PC-9 (cell line): ENCODE results near the gene CCDC88C. TPM values are rescaled to one million over a fixed set of nuclear protein-coding genes. Genes with fewer than 3 reads are reported as not detected.

Experiments used
- BruUV-seq: library from RNA; stranded (reverse); fragments of 400-500 nt; replicated peaks from 2 replicates; lab custom pipeline; 2021; lab: Mats Ljungman, UMichigan
- CTCF ChIA-PET: fragments of 300-600 bp; sonication (Branson Sonifier 250); formaldehyde crosslinking; loops from one replicate; lab custom pipeline; 2022; ENCODE audit warnings: antibody characterized with exemption; lab: Charles Lee
- POLR2A ChIA-PET: fragments of 300-600 bp; sonication (Branson Sonifier 250); formaldehyde crosslinking; loops from one replicate; lab custom pipeline; 2022; ENCODE audit warnings: antibody characterized with exemption; ENCODE audit not compliant: unreplicated experiment; lab: Charles Lee
- DNase-seq, 2 experiments: peaks; one replicate each; pipeline versions ENCODE4 v3.0.0 to v3.0.0-alpha.2; 2015 to 2022; ENCODE audit warnings: mixed read lengths in 1 of 2
- H2AFZ ChIP-seq: fragments of 200-600 bp; sonication (generic); 2 replicates; pipeline ENCODE4 v1.8.1; 2017; ENCODE audit warnings: antibody characterized with exemption
- H3F3A ChIP-seq: fragments of 200-600 bp; sonication (generic); 2 replicates; pipeline ENCODE4 v1.8.1; 2017; ENCODE audit warnings: antibody characterized with exemption, mild to moderate bottlenecking, low read depth; ENCODE audit not compliant: insufficient read depth
- H3K27ac ChIP-seq: fragments of 200-600 bp; sonication (generic); 2 replicates; pipeline ENCODE4 v1.6.1; 2016; ENCODE audit warnings: mixed run types
- H3K27me3 ChIP-seq: fragments of 200-600 bp; sonication (generic); 2 replicates; pipeline ENCODE4 v1.6.1; 2016; ENCODE audit warnings: low read depth, mixed run types; ENCODE audit not compliant: insufficient read depth
- H3K36me3 ChIP-seq: fragments of 200-600 bp; sonication (generic); 2 replicates; pipeline ENCODE4 v1.6.1; 2016; ENCODE audit warnings: low read depth, mixed run types
- H3K4me1 ChIP-seq: fragments of 200-600 bp; sonication (generic); replicated peaks from 2 replicates; pipeline ENCODE4 v1.6.1; 2016; ENCODE audit warnings: mixed run types; ENCODE audit not compliant: insufficient read depth
- H3K4me2 ChIP-seq: fragments of 200-600 bp; sonication (generic); 2 replicates; pipeline ENCODE4 v1.6.1; 2017; ENCODE audit warnings: mixed run types
- H3K4me3 ChIP-seq: fragments of 200-600 bp; sonication (generic); 2 replicates; pipeline ENCODE4 v1.6.1; 2016; ENCODE audit warnings: mixed run types
- H3K79me2 ChIP-seq: fragments of 200-600 bp; sonication (generic); 2 replicates; pipeline ENCODE4 v1.6.1; 2017; ENCODE audit warnings: low read depth, mixed run types
- H3K9me2 ChIP-seq: fragments of 200-600 bp; sonication (generic); 2 replicates; pipeline ENCODE4 v1.8.1; 2017; ENCODE audit warnings: mild to moderate bottlenecking; ENCODE audit not compliant: insufficient read depth
- H3K9me3 ChIP-seq: fragments of 200-600 bp; sonication (generic); 2 replicates; pipeline ENCODE4 v1.8.1; 2016; ENCODE audit warnings: low read depth; ENCODE audit not compliant: insufficient read depth
- H4K20me1 ChIP-seq: fragments of 200-600 bp; sonication (generic); 2 replicates; pipeline ENCODE4 v1.8.1; 2017; ENCODE audit not compliant: insufficient read depth
- EZH2 ChIP-seq: fragments of 200-600 bp; sonication (generic); IDR thresholded peaks from 2 replicates; pipeline ENCODE4 v1.8.0; 2017; ENCODE audit warnings: antibody characterized with exemption, low read depth
- intact Hi-C: fragments of 100-400 bp; cut with micrococcal nuclease; formaldehyde crosslinking; loops from one replicate; pipeline ENCODE4 v1.10.0; 2022; ENCODE audit not compliant: unreplicated experiment
- total RNA-seq: library from RNA; stranded (reverse); gene quantifications from 2 replicates; pipeline ENCODE4 v1.2.3, GENCODE V29; 2021
- TF ChIP-seq, protein P1 (sequence below): fragments of 200-600 bp; sonication (generic); conservative IDR thresholded peaks from 2 replicates; pipeline ENCODE4 v1.6.1; 2017; ENCODE audit warnings: mixed run types, antibody characterized with exemption, mild to moderate bottlenecking, moderate library complexity

The CCDC88C gene
- total RNA-seq, 1 experiment from 2014 or later, result 7.4 TPM

DNA sequence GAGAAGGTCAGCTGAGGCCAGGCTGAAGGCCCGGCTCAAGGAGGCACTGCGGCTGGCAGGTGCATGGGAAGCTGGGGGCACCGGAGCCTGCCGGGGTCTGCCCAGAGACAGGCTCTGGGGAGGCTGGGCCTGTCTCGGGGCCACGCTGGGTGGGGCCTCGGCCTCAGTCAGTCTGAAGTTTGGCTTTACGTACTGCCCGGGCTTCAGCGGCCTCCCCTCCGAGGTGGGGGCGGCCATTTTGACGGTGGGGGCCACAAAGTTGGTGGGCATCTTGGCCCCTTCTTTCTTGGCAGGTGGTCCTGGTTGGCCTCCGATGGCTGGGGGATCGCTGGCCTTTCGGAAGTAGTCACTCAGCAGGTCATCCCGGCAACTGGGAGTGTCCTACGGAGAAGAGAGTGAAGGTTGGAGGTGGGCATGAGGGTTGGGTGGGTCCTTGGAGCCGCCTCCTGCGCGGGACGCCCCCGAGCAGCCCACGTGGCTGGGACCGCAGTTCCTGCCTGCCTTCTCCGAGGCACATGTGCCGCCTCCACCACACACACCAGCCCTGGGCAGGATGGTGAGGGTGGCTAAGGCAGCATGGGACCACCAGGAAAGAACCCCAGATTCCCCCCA is 144.2 kb downstream of the CCDC88C start:
- H4K20me1 ChIP-seq, result no peaks in the 10 kb centered on the region
- no TSS peak for BruUV-seq
- no peak overlapping the region for H3K4me3 ChIP-seq
- ChIA-PET CTCF (no interaction called here), POLR2A (no interaction called here)
- H3K27ac ChIP-seq, result no peak overlapping the region
- H3K79me2 ChIP-seq, result no peaks in the 10 kb centered on the region
- H3K9me2 ChIP-seq, result no peaks in the 10 kb centered on the region
- H3F3A ChIP-seq, result no peaks in the 10 kb centered on the region
- no peak overlapping the region for H3K4me2 ChIP-seq
- no peak overlapping the region for H2AFZ ChIP-seq
- H3K9me3 ChIP-seq, result no peaks in the 10 kb centered on the region
- no peaks in the 10 kb centered on the region for H3K4me1 ChIP-seq
- no peaks in the 10 kb centered on the region for H3K27me3 ChIP-seq
- no peak for DNase-seq
- H3K36me3 ChIP-seq, result no peaks in the 10 kb centered on the region
- intact Hi-C loops, result no loop called here
- TF ChIP-seq, protein P1, sequence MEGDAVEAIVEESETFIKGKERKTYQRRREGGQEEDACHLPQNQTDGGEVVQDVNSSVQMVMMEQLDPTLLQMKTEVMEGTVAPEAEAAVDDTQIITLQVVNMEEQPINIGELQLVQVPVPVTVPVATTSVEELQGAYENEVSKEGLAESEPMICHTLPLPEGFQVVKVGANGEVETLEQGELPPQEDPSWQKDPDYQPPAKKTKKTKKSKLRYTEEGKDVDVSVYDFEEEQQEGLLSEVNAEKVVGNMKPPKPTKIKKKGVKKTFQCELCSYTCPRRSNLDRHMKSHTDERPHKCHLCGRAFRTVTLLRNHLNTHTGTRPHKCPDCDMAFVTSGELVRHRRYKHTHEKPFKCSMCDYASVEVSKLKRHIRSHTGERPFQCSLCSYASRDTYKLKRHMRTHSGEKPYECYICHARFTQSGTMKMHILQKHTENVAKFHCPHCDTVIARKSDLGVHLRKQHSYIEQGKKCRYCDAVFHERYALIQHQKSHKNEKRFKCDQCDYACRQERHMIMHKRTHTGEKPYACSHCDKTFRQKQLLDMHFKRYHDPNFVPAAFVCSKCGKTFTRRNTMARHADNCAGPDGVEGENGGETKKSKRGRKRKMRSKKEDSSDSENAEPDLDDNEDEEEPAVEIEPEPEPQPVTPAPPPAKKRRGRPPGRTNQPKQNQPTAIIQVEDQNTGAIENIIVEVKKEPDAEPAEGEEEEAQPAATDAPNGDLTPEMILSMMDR, result no peak
- TF ChIP-seq EZH2, result no peak

DNA sequence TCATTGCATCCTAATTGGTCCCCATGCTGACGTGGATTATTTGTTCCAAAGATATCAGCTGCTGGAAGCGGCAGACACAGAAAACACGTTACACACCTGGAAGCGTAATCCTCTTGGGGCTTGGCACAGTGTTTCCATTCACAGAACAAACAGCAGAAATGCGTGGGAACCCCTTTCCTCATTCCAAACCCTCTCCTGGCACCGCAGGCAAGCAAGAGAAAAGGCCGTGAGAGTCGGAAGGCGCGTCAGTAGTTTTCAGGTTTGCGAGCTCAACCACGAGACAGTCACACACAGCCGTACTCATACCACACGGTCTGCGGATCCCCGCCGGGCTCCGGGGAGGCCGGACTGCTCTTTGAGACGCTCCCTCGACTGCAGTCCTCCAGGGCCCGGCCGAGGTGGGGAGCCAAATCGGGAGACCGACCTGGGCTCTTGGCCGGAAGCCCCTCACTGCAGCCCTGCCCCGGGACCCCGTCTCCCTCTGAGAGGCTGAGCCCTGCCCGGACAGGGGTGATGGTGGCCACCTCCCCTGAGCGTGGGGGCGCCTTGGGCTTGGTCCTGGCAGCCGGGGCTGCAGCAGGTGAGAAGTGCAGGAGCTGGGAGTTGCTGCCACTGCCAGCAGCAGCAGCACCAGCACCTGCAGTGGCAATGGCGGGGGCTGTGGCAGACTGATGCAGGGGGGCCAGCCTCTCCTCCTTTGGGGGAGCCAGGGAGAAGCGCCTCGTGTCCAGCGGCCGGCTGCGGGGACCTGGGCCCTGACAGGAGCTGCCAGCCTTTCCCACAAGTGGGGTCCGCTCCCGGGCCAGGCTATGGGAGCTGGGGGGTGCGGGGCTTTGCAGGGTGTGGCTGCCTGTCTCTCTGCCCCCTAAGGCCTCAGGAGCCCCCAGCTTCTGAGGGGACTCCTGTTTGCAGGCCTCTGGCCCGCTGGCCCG is 145.0 kb downstream of the CCDC88C start:
- Histone ChIP-seq H3K79me2 (no peaks in the 10 kb centered on the region), H3K9me2 (no peaks in the 10 kb centered on the region), H3K36me3 (no peaks in the 10 kb centered on the region), H3K4me3 (no peak overlapping the region), H4K20me1 (no peaks in the 10 kb centered on the region), H3F3A (no peaks in the 10 kb centered on the region), H3K27ac (no peak overlapping the region), H3K9me3 (no peaks in the 10 kb centered on the region), H3K27me3 (no peaks in the 10 kb centered on the region), H3K4me1 (no peaks in the 10 kb centered on the region), H3K4me2 (no peak overlapping the region), H2AFZ (no peak overlapping the region)
- intact Hi-C loops, result no loop called here
- TF ChIP-seq, protein P1, result no peak
- no peak for TF ChIP-seq EZH2
- CTCF ChIA-PET, result no interaction called here
- POLR2A ChIA-PET, result no interaction called here
- BruUV-seq, result no TSS peak
- no peak for DNase-seq

DNA sequence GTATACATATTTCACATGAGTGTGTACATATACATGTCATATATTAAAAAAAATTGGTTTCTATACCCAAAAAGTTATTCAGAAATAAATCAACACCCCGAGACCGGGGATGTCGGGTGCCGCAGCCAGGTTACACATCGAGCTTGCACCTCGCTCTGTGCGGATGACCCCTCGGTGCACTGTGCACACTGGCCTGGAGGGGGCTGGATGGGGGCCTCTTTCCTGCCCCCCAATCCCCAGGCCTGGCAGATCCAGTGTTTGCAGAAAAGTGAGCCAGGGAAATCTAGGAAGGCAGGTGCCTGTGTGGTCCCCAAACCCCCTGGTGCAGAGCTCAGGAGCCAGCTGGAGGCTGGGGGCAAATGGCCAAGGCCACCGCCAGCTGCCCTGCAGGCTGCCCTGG is 146.0 kb downstream of the CCDC88C start:
- intact Hi-C loops, result no loop called here
- Histone ChIP-seq H3K4me1 (no peaks in the 10 kb centered on the region), H3K9me2 (no peaks in the 10 kb centered on the region), H3K4me3 (no peak overlapping the region), H3K4me2 (no peak overlapping the region), H4K20me1 (no peaks in the 10 kb centered on the region), H3K27me3 (no peaks in the 10 kb centered on the region), H3K27ac (no peak overlapping the region), H3K36me3 (no peaks in the 10 kb centered on the region), H3K9me3 (no peaks in the 10 kb centered on the region), H3F3A (no peaks in the 10 kb centered on the region), H3K79me2 (no peaks in the 10 kb centered on the region), H2AFZ (no peak overlapping the region)
- no peak for DNase-seq
- BruUV-seq, result no TSS peak
- TF ChIP-seq EZH2, result no peak
- TF ChIP-seq, protein P1, result no peak
- POLR2A ChIA-PET, result no interaction called here
- CTCF ChIA-PET, result no interaction called here
